GM21619 (cell line): ENCODE results near the gene SZRD1.
"Not testable (repeated sequence)": the region's sequence is repeated elsewhere in the genome, so short reads cannot be mapped to it uniquely, and the experiment has no call there.

Experiments used
- ATAC-seq: cut with Tn5 transposase; IDR thresholded peaks from one replicate; pipeline ENCODE4 v1.9.1; 2021; ENCODE audit not compliant: unreplicated experiment

SZRD1 gene, protein sequence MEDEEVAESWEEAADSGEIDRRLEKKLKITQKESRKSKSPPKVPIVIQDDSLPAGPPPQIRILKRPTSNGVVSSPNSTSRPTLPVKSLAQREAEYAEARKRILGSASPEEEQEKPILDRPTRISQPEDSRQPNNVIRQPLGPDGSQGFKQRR

DNA sequence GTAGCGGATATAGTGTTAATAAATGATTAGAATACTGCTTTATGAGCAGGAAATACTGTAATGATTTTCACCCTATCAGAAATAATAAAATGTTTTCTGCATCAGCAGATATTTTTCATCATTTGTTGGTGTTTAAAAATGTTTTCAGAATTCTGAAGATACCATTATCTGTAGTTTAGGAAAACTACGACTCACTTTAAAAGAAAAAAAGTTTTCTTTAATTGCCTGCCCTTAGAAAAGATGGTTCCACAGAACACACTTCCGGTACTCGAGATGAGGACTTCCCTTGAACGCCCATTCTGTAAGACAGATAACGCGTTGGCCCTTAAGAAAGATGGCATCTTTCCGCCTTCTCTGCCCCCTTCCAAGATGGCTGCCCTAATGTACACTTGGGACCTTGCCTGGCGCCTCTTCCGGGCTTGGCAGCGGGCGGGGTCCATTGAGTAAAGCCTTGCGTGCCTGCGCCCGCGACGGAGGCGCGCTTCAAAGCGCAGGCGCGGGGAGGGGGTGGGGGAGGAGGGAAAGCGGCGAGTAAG, at the start of gene SZRD1:
TSS of gene SZRD1 (plus strand) at position 521 of the 536 bp plus-strand sequence. CDS start 16 bp downstream, outside the sequence.
- peak; percentile 71 for ATAC-seq

DNA sequence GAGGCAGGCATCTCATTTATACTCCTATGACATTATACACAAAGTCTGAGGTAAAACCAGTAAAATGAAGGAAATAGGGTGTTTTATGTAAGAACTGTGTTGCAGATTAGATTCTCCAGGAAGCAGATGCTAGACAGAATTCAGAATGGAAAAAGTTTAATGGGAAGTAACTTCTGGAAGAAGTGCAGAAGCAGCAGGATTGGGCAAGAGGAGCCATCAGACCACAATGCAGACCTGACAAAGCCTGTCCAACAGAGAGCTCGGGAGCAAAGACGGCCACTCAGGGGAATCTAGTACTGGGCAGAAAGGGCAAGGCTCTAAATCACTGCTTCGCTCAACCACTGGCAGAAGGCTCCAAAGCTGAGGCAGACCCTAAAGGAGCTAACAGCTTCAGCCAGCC, 48.5 kb upstream of the SZRD1 start:
- no peak for ATAC-seq

DNA sequence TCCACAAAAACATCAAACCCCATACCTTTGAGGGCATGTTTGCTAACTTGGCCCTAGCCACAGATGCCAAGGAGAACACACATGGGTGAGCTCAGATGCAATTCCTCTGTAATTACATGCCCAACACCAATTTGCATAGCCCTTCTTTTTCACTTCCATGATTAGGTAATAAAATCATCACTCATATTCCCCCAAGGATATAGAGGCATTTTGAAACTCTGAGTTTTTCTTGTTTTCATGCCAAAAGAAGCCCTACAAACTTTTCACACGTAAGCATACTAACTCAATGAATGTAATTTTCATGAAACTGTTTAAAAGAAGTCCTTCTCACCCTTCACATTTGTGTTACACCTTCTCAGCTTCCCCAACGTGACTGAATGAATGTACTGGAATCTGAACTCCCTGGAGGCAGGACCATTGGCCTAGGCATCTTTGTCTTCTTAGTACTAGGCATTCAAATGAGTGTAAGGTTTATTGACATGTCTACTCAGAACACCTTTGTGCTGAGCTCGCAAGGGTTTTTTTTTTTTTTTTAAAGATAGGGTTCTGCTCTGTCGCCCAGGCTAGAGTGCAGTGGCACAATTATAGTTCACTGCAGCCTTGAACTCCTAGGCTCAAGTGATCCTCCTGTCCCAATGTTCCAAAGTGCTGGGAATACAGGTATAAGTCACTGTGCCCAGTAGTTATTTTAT, 45.7 kb upstream of the SZRD1 start:
- ATAC-seq, result no peak

DNA sequence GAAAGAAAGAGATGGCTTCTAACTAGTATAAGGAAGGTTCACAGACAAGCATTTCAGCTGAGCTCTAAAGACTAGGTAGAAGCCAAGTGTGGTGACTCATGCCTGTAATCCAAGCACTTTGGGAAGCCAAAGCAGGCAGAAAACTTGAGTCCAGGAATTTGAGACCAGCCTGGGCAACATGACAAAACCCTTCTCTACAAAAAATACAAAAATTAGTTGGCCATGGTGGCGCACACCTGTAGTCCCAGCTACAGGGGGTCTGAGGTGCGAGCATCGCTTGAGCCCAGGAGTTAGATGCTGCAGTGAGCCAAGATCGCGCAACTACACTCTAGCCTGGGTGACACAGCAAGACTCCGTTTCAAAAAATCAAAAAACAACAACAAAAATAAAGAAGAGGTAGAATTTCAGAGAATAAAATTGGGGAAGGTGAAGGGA, 42.6 kb upstream of the SZRD1 start:
- ATAC-seq, result no peak

DNA sequence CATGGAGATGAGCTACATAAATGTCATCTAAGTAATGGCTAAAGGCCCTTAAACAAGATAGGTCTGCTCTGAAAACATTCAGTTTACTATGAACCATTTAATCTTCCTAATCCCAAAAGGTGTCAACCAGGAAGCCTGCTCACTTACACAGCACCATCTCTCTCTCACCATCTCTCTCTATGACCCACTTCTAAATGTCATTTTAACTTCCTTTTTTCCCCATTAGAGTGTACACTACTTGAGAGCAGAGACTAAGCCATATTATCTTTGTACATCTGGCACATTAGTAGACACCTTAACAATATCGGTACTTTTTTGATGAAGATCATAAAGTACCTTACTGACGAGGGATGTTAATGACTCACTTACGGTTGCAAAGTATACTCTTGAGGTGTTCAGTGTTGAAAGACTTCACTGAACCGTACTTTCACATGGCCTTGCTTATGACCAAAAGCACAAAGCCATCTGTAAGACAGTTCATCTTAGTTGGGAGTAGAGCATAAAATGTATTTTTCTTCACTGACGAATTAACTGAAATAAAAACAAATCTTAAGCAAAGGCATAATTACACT, 40.1 kb upstream of the SZRD1 start:
- ATAC-seq, result no peak

DNA sequence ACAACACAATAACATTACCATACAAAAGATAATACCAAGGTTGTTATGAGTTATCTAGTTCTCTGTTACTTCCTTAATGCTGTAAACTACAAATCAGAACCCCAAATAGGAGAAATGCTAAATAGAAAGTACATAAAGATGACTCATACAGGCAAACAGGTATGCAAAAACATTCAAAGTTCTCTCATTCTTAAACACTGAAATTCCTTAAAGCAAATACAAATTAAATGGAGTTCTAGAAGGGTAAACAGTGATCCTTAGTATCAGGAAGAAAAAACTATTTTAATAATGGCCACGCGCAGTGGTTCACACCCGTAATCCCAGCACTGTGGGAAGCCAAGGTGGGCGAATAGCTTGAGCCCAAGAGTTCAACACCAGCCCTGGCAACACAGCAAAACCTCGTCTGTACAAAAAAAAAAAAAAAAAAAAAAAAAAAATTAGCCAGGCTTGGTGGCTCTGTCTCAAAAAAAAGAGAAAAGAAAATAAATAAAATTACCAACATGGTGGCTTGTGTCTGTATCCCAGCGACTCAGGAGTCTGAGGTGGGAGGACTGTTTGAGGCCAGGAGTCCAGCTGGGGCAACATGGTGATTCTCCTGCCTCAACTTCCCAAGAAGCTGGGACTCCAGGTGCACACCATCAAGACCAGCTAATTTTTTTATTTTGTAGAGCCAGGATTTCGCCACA, 32.2 kb upstream of the SZRD1 start:
- no peak for ATAC-seq

DNA sequence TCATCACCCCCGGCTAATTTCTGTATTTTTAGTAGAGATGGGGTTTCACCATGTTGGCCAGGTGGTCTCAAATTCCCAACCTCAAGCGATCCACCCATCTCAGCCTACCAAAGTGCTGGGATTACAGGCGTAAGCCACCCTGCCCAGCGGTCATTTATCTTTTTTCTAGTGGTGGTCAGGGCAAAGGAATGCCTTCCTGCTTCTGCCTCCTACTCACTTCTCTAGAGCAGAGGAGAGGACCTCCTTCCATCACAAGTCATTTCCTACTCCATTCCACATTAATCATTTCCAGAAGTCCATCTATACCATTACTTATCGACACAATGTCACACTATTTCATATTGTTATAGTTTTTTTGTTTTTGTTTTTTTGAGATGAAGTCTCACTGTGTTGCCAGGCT, 28.1 kb upstream of the SZRD1 start:
- no peak for ATAC-seq

DNA sequence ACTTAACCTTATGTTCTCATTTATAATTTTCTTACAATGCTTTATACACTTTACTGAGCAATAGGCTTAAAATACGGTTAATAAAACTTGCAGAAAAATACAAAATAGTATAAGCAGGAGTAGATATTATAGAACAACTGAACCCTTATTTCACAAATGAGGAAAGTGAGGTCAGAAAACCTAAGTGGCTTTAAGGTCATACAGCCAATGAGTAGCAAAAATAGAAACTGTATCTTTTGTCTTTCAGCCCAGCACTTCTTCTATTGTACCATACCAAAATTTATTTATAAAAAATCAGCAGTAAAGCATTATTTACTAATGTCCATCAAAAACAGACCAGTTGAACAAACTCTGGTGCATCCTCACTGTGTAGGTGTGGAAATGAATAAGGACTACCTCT, 26.4 kb upstream of the SZRD1 start:
- no peak for ATAC-seq

DNA sequence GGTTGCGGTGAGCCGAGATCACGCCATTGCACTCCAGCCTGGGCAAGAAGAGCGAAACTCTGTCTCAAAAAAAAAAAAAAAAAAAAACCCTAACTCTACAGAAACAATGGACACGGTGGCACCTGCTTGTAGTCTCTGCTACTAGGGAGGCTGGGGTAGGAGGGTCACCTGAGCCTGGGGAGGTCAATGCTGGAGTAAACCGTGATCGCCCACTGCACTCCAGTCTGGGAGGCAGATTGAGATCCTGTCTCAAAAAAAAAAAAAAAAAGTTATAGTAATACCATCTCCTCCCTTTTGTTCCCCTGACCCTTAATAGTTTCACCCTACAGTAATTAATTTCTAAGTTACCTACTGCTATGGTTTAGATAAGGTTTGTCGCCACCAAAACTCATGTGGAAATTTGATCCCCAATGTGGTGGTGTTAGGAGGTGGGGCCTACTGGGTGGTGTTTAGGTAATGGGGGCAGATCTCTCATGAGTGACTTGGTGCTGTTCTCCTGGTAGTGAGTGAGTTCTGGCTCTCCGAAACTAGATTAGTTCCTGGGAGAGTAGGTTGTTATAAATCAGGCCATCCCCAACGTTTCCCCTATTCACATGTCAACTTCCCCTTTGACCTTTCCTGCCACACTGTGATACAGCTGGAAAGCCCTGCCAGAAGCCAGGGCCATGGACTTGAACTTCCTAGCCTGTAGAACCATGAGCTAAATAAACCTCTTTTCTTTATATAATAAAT, 24.5 kb upstream of the SZRD1 start:
- ATAC-seq, result no peak

DNA sequence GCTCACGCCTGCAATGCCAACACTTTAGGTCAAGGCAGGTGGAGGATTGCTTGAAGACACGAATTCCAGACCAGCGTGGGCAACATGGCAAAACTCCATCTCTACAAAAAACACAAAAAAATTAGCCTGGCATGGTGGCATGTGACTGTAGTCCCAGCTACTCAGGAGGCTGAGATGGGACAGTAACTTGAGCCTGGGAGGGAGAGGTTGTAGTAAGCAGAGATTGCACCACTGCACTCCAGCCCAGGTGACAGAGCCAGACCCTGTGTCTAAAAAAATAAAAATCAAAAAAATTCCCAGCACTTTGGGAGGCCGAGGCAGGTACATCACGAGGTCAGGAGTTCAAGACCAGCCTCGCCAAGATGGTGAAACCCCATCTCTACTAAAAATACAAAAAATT, 23.8 kb upstream of the SZRD1 start:
- ATAC-seq, result not testable (repeated sequence)

DNA sequence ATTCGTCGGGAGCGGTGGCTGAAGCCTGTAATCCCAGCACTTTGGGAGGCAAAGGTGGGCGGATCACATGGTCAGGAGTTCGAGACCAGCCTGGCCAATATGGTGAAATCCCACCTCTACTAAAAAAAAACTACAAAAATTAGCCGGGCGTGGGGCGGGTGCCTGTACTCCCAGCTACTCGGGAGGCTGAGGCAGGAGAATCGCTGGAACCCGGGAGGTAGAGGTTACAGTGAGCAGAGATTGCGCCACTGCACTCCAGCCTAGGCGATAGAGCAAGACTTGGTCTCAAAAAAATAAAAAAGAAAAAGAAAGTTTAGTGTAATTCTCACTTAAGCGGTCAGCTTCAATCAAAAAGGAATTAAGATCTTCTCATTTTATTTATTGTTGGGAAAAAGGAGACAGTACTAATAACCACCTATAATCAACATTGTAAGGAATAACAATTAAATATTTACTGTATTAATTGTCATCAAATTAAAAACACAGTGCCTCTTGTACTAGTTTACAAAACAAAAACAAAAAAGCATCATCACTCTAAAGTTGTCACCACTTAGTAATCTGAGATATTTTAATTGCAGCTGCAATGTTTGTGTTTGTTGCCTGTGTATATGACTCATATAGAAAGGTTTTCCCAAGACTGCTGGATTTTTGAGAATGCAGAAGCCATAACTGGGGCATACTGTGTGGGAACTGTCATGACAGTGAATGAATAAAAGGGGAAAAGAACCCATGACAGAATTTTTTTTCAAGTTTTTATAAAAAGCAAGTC, 18.4 kb upstream of the SZRD1 start:
- no peak for ATAC-seq

DNA sequence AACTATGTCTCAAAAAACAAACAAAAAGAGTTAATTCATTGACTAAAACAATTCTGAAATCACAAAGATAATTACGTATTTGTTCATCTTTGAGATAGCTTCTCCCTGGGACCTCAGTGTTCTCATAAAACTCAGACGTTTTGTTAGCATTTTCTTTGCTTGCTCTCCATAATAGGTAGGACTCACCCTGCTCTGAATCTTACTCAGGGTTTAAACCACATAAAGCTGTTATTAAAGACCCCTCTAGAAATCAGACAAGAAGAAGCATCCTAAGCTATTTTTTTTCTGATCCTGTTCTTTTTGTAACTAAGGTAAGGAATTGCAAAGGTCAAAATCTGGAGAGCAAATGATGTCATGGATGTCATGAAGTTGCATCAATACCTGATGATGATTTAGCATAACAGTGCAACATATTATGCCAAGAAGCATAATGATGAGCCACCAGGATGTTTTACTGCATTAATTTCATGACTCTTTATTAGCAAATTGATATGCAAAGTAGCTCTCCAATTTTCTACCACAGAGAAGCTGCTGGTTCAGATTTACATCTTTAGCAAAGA, 17.1 kb upstream of the SZRD1 start:
- ATAC-seq, result no peak

DNA sequence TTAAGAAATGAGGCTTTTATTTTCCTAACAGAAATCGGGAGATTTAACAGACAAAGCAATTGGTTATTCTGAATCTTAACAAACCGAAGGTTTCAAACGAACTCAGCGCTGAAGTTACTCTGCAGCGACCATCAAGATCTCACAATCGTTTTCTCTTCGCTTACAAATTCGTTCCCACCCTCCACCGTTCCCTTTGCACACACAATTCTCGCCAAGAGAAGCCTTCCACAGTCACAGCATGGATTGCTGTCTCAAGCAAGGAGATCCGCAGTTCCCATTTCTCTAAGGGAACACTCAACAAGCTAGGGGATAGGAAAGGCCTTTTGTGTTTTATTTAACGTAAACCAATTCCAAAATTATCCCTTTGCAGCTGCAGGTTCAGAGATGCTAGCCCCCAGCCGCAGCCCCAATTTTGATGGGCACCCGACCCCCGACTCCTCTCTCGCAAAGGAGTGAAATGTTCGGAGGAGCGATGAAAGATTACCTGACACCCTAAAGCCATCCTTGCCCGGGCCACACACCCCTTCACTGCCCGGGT, 15.5 kb upstream of the SZRD1 start:
- no peak for ATAC-seq

DNA sequence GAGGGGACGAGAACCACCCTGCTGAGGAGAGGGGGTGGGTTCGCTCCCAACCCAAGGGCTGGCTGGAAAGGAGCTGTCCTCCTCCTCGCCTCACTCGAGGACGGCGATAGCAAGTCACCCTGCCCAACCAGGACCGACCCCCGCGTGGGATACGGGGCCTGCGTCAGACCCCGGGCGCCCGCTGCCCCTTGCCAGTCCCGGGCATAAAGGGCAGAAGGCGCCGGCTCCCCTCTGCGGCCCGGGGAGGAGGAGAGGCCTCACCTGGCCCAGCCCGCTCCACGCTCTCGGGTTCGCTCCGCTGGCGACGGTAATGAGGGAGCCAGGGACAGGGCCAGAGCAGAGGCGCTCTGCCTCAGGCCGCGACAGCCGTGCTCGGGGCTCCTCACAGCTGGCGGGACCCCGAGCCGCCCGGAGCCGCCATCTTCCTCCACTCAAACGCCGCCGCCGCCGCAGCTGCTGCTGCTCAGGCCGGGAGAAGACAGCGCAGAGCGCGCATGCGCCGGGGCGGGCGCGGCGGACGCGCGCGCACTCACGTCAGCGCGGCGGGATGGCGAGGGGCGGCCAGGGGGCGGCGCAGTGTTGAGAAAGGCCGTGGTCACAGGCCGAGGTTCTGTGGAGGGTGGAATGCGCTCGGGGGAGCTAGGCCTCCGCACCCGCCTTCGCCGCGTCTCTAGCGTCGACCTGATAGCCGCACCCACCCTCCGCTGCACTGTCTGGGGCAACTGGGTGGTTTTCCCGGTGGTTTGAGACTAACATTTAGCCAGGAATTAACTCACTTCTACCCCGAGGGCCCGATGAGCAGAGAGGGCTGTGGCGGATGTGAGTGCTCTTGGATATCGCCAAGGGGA, 14.8 kb upstream of the SZRD1 start, which contains the start of gene FBXO42:
TSS of gene FBXO42 (minus strand) at position 487 of the 848 bp plus-strand sequence. CDS start 37,062 bp downstream, outside the sequence.
- peak; percentile 88 for ATAC-seq

DNA sequence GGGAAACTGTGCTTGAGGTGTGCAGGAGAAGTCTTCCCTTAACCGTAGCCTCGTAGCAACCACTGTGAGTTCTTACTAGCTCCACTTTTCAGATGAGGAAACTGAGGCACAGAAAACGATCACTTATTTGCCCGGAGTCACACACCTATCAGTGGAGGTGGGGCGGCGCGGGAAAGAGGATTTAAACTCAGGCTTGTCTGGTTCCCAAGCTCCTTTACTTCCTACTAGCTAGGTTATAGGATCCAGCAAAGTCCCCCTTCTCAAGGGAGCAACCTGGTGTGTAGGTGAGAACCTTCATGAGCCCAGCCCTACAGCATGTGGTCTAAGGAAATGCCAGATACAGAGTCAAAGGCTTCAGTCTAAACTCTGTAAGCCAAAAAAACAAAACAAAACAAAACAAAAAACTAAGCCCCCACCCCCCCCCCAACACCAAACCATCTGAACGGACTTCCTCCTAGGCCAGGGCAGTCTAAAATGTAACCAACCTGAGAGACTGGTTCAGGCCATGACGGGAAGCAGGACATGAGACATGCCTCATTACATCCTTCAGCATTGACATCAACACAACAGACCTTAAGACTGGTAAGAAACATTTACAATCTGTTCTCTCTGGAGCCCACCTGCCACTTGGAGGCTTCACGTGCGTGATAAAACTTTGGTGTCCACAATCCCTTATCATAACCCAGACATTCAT, 14.1 kb upstream of the SZRD1 start:
- ATAC-seq, result no peak

DNA sequence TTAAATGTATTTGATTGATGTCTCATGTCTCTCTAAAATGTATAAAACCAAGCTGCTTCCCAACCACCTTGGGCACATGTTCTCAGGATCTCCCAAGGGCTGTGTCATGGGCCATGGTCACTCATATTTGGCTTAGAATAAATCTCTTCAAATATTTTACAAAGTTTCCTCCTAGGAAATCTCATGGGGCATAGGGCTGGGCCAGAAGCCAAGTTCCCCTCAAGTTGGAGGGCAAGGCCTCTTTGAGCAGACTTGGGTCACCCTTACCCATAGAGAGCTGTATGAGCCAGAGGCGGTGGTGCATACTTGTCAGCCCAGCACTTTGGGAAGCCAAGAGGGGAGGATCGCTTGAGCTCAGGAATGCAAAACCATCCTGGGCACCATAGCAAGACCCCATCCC, 12.4 kb upstream of the SZRD1 start:
- ATAC-seq, result no peak

DNA sequence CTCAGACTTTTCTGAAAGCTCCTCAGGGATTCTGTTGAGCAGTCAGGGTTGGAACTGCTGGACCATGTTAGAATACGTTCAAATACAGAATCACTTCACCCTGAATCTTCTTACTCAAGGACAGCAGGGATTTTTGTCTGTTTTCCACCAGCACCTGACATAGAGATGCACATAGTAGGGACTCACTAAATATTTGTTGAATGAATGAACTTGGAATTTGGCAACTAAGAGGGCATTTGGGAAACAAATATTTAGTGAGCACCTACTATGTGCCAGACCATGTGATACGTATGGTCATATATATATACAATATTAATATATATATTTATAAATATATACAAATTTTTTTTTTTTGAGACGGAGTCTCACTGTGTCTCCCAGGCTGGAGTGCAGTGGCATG, 10.2 kb upstream of the SZRD1 start:
- ATAC-seq, result no peak

DNA sequence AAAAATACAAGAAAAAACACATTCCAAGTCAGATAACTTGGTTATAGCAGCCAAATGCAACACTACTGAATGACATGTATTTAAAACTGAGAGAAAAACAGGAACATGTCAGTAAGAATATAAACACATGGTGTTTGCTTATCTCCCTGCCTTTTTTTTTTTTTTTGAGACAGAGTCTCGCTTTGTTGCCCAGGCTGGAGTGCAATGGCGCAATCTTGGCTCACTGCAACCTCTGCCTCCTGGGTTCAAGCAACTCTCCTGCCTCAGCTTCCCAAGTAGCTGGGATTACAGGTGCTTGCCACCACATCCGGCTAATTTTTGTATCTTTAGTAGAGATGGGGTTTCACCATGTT, 1.9 kb upstream of the SZRD1 start:
- ATAC-seq, result not testable (repeated sequence)
